HG03521 (cell line): ENCODE data around the gene SERPINB6.
"Not testable (repeated sequence)": the region's sequence is repeated elsewhere in the genome, so short reads cannot be mapped to it uniquely, and the experiment has no call there.

Experiments
- ATAC-seq: cut with Tn5 transposase; IDR thresholded peaks from one replicate; pipeline ENCODE4 v1.9.1; 2021; ENCODE audit warnings: mild to moderate bottlenecking, moderate library complexity; ENCODE audit not compliant: unreplicated experiment

The SERPINB6 gene

GRCh38 chr6:2940010-2940850 is 31.1 kb downstream of the SERPINB6 start:
- peak; percentile 83 for ATAC-seq

GRCh38 chr6:2939315-2940009 is 31.9 kb downstream of the SERPINB6 start:
- ATAC-seq: no peak

GRCh38 chr6:2938632-2939083 is 32.7 kb downstream of the SERPINB6 start:
- ATAC-seq: no peak

- no peak for ATAC-seq
Observed at GRCh38 chr6:2938004-2938631, 33.2 kb downstream of the SERPINB6 start.

- ATAC-seq: no peak
Observed at GRCh38 chr6:2937627-2938003, 33.8 kb downstream of the SERPINB6 start.

GRCh38 chr6:2935566-2936291 is 35.6 kb downstream of the SERPINB6 start:
- no peak for ATAC-seq

GRCh38 chr6:2934057-2934456 is 37.3 kb downstream of the SERPINB6 start:
- no peak for ATAC-seq

- ATAC-seq: not testable (repeated sequence)
Observed at GRCh38 chr6:2932911-2933310, 38.5 kb downstream of the SERPINB6 start.

GRCh38 chr6:2931970-2932748 is 39.2 kb downstream of the SERPINB6 start:
- peak; percentile 66 for ATAC-seq

- ATAC-seq: no peak
Observed at GRCh38 chr6:2931055-2931454, 40.3 kb downstream of the SERPINB6 start.

- ATAC-seq: not testable (repeated sequence)
Observed at GRCh38 chr6:2927931-2928330, 43.4 kb downstream of the SERPINB6 start.

GRCh38 chr6:2925842-2926747 is 45.3 kb downstream of the SERPINB6 start:
- not testable (repeated sequence) for ATAC-seq

GRCh38 chr6:2921520-2922115 is 49.7 kb downstream of the SERPINB6 start:
- no peak for ATAC-seq

GRCh38 chr6:2920671-2921112 is 50.7 kb downstream of the SERPINB6 start:
- no peak for ATAC-seq

- ATAC-seq: no peak
Observed at GRCh38 chr6:2919886-2920285, 51.5 kb downstream of the SERPINB6 start.

- ATAC-seq: no peak
Observed at GRCh38 chr6:2919401-2919800, 52.0 kb downstream of the SERPINB6 start.

- ATAC-seq: no peak
Observed at GRCh38 chr6:2918936-2919335, 52.4 kb downstream of the SERPINB6 start.

GRCh38 chr6:2917801-2918445 is 53.4 kb downstream of the SERPINB6 start:
- no peak for ATAC-seq
